C4-2B (cell line): ENCODE measurements around the gene NPHP4.

ENCODE experiments used
- CTCF ChIP-seq: fragments of 450-650 bp; conservative IDR thresholded peaks from 2 replicates; pipeline ENCODE4 v1.5.1; 2017; ENCODE audit warnings: mild to moderate bottlenecking
- ZFX ChIP-seq: fragments of 450-650 bp; IDR thresholded peaks from 2 replicates; pipeline ENCODE4 v1.6.1; 2017

DNA sequence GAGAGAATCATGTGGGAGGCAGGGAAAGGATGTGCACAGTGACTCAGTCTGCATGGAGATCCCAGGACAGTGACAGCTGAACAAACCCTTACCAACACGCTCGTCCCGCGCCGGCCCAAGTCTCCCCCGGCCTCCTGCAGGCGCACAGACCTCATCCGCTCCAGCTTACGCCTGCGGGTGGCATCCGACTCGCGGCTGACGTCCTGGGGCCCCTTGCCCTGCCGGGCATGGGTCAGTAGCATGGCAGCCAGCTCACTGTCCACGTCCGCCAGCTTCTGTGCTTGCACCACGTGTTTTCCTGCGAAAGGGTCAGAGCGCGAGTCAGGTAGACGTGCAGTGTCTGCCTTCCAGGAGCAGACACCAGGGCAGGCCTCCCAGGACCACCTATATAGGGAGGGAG lies 115.2 kb downstream of the NPHP4 start:
- no peak for TF ChIP-seq CTCF
- no peak for TF ChIP-seq ZFX
